Endothelial cell of umbilical vein (primary cell): Measurements from ENCODE around the gene SARS1. TPM values are rescaled to one million over a fixed set of nuclear protein-coding genes. Genes with fewer than 3 reads are reported as not detected.

Source experiments
- BruUV-seq: library from RNA; stranded (reverse); fragments of 400-500 nt; replicated peaks from 2 replicates; lab custom pipeline; 2021; lab: Mats Ljungman, UMichigan
- CTCF ChIA-PET: fragments of 300-600, 350-600 bp; sonication (Branson Sonifier 250); formaldehyde crosslinking; loops from one replicate; lab custom pipeline; 2021; ENCODE audit warnings: antibody characterized with exemption, inconsistent platforms; lab: Charles Lee
- POLR2A ChIA-PET: fragments of 300-600, 350-600 bp; sonication (Branson Sonifier 250); formaldehyde crosslinking; loops from one replicate; lab custom pipeline; 2021; ENCODE audit warnings: antibody characterized with exemption, inconsistent platforms; lab: Charles Lee
- DNase-seq: peaks from one replicate; pipeline ENCODE4 v3.0.0-alpha.2; 2011; ENCODE audit warnings: low read depth, low spot score
- FAIRE-seq: peaks from 2 replicates; lab custom pipeline; 2011; peaks lifted over from hg19 to GRCh38; lab: Jason Lieb, UNC
- H2AFZ ChIP-seq: 2 replicates; pipeline ENCODE4 v1.6.0; 2012; ENCODE audit warnings: low read depth, low read length, control low read depth, inconsistent platforms
- H3K27ac ChIP-seq: 2 replicates; pipeline ENCODE4 v1.5.1; 2011; ENCODE audit warnings: low read depth, mild to moderate bottlenecking, control low read depth, low read length, moderate library complexity; ENCODE audit not compliant: insufficient read depth
- H3K27me3 ChIP-seq, 2 experiments: 2 replicates each; pipeline versions ENCODE4 v1.6.0 to v1.6.1; 2011; ENCODE audit warnings: low read length in 2 of 2, mixed read lengths in 1 of 2; ENCODE audit not compliant: control insufficient read depth in 2 of 2, insufficient read depth in 2 of 2
- H3K36me3 ChIP-seq, 2 experiments: 2 replicates in 1 of 2; 3 replicates in 1 of 2; pipeline ENCODE4 v1.5.1; 2011; ENCODE audit warnings: low read length in 2 of 2, mild to moderate bottlenecking in 1 of 2, moderate library complexity in 1 of 2; ENCODE audit not compliant: control insufficient read depth in 2 of 2, insufficient read depth in 2 of 2; ENCODE audit errors: extremely low read depth in 1 of 2
- H3K4me1 ChIP-seq: 3 replicates; pipeline ENCODE4 v1.5.1; 2011; ENCODE audit warnings: mild to moderate bottlenecking, low read length; ENCODE audit not compliant: control insufficient read depth, insufficient read depth; ENCODE audit errors: extremely low read depth
- H3K4me2 ChIP-seq: 2 replicates; pipeline ENCODE4 v1.6.1; 2011; ENCODE audit warnings: low read length, control low read depth, mixed read lengths; ENCODE audit not compliant: insufficient read depth
- H3K4me3 ChIP-seq, 3 experiments: fragments of 200-600 bp in 1 of 3; sonication (generic), shearing (Covaris generic) in 1 of 3; replicated peaks in 1 of 3; 2 replicates each; pipeline ENCODE4 v1.5.1; 2011 to 2016; ENCODE audit warnings: control low read depth in 3 of 3, low read length in 3 of 3, mild to moderate bottlenecking in 2 of 3, inconsistent platforms in 1 of 3, low read depth in 1 of 3, moderate library complexity in 1 of 3; ENCODE audit not compliant: insufficient read depth in 1 of 3
- H3K79me2 ChIP-seq: 2 replicates; pipeline ENCODE4 v1.6.0; 2012; ENCODE audit warnings: low read length, inconsistent platforms; ENCODE audit not compliant: control insufficient read depth, insufficient read depth
- H3K9ac ChIP-seq: replicated peaks from 2 replicates; pipeline ENCODE3; 2011; ENCODE audit warnings: low read length, control low read depth; ENCODE audit not compliant: insufficient read depth; ENCODE audit errors: extremely low read depth
- H3K9me1 ChIP-seq: replicated peaks from 3 replicates; pipeline ENCODE4 v1.6.0; 2011; ENCODE audit warnings: mild to moderate bottlenecking, low read length; ENCODE audit not compliant: control insufficient read depth, insufficient read depth; ENCODE audit errors: extremely low read depth
- H3K9me3 ChIP-seq: replicated peaks from 2 replicates; pipeline ENCODE4 v1.5.1; 2012; ENCODE audit warnings: low read length, inconsistent platforms; ENCODE audit not compliant: control insufficient read depth, insufficient read depth
- H4K20me1 ChIP-seq: replicated peaks from 2 replicates; pipeline ENCODE3; 2011; ENCODE audit warnings: mild to moderate bottlenecking, low read length; ENCODE audit not compliant: control insufficient read depth, insufficient read depth; ENCODE audit errors: extremely low read depth
- CTCF ChIP-seq, 2 donors: IDR thresholded peaks; 1 replicate in 1 of 2; 2 replicates in 1 of 2; pipeline ENCODE4 v1.5.1; 2011; ENCODE audit warnings: low read length in 2 of 2, mild to moderate bottlenecking in 2 of 2, moderate library complexity in 2 of 2, control low read depth in 1 of 2, inconsistent platforms in 1 of 2, low read depth in 1 of 2; ENCODE audit not compliant: insufficient read depth in 1 of 2; ENCODE audit errors: extremely low read depth in 1 of 2
- EZH2 ChIP-seq: IDR thresholded peaks from 2 replicates; pipeline ENCODE4 v1.6.1; 2012; ENCODE audit warnings: borderline replicate concordance, low read depth, mild to moderate bottlenecking, moderate library complexity, low read length, inconsistent platforms; ENCODE audit not compliant: severe bottlenecking
- FOS ChIP-seq: IDR thresholded peaks from 2 replicates; pipeline ENCODE4 v1.6.1; 2011; ENCODE audit warnings: mild to moderate bottlenecking, low read length, moderate library complexity, borderline replicate concordance; ENCODE audit not compliant: insufficient read depth
- GATA2 ChIP-seq: IDR thresholded peaks from 2 replicates; pipeline ENCODE4 v1.7.0; 2011; ENCODE audit warnings: low read depth, mild to moderate bottlenecking, moderate library complexity, mixed read lengths, low read length; ENCODE audit not compliant: insufficient read length, insufficient read depth
- JUN ChIP-seq: IDR thresholded peaks from 2 replicates; pipeline ENCODE4 v1.6.1; 2011; ENCODE audit warnings: borderline replicate concordance, low read depth; ENCODE audit not compliant: insufficient read length, insufficient read depth
- MAX ChIP-seq: IDR thresholded peaks from 2 replicates; pipeline ENCODE4 v1.6.1; 2011; ENCODE audit not compliant: insufficient read depth, insufficient read length
- MYC ChIP-seq: IDR thresholded peaks from one replicate; pipeline ENCODE4 v1.6.1; 2011; ENCODE audit warnings: mild to moderate bottlenecking, low read depth, low read length
- POLR2A ChIP-seq: IDR thresholded peaks from 2 replicates; pipeline ENCODE4 v1.6.1; 2012; ENCODE audit warnings: low read depth, mild to moderate bottlenecking, control low read depth, low read length
- POLR2AphosphoS5 ChIP-seq: IDR thresholded peaks from 2 replicates; pipeline ENCODE4 v1.6.1; 2012; ENCODE audit warnings: low read depth, mild to moderate bottlenecking, control low read depth, low read length, moderate library complexity; ENCODE audit not compliant: insufficient read depth
- dilution Hi-C: fragments of 300-500 bp; cut with MboI; formaldehyde crosslinking; loops from one replicate; pipeline ENCODE4 v1.15.0; 2019; ENCODE audit warnings: low sequenced_read_pairs; ENCODE audit not compliant: extremely low pct_ligation_motif_present
- intact Hi-C: fragments of 100-400 bp; cut with micrococcal nuclease; formaldehyde crosslinking; loops from one replicate; pipeline ENCODE4 v1.10.0; 2022
- polyA plus RNA-seq, 4 experiments: library from polyadenylated mRNA; depleted of rRNA in 3 of 4; stranded (reverse) in 3 of 4; unstranded in 1 of 4; fragments of >200 nt; gene quantifications; 2 replicates each; pipeline versions ENCODE4 v1.2.1 to v1.2.3, GENCODE V29; 2011 to 2012; ENCODE audit warnings: missing spikeins in 1 of 4
- total RNA-seq: library from RNA; stranded (reverse); gene quantifications from 2 replicates; pipeline ENCODE4 v1.2.3, GENCODE V29; 2021

SARS1 gene
- total and polyA plus RNA-seq, 2 donors (not counting 3 experiments of a cell fraction or from before 2014, with no cell fraction given), result 110 to 178 TPM

GRCh38 chr1:109252167-109252892, 38.6 kb downstream of the SARS1 start:
- H3K9me1 ChIP-seq, result no peaks in the 10 kb centered on the region
- no peak for FAIRE-seq
- peaks cover 3 to 10% of the 10 kb centered on the region in 2 experiments for H3K27me3 ChIP-seq
- no peaks in the 10 kb centered on the region for H3K79me2 ChIP-seq
- no peaks in the 10 kb centered on the region for H3K4me1 ChIP-seq
- no peak for DNase-seq
- POLR2A ChIA-PET, result no interaction called here
- TF ChIP-seq JUN, result no peak
- TF ChIP-seq EZH2, result no peak
- TF ChIP-seq MAX, result no peak
- no peak for TF ChIP-seq MYC
- TF ChIP-seq POLR2AphosphoS5, result no peak
- no peak for TF ChIP-seq GATA2
- TF ChIP-seq CTCF (IDR thresholded peaks at IDR 0.05; ENCODE audit: extremely low read depth in 1 of 2, insufficient read depth in 1 of 2, low read depth in 1 of 2, low read length in 2 of 2), result no peak
- no peak for TF ChIP-seq POLR2A
- no peak for TF ChIP-seq FOS
- H3K4me2 ChIP-seq, result no peak overlapping the region
- H3K27ac ChIP-seq, result no peak overlapping the region
- intact Hi-C loops (no loop called here), dilution Hi-C loops (no loop called here)
- H3K36me3 ChIP-seq, result no peaks in the 10 kb centered on the region
- no peaks in the 10 kb centered on the region for H3K9me3 ChIP-seq
- no peak overlapping the region for H2AFZ ChIP-seq
- CTCF ChIA-PET, result interaction anchor here (1.4 to 2.1 kb wide), 5 partner anchors 11 to 280 kb away, joined by 3 to 6 read pairs (median 4); no protein-coding TSS in a partner anchor
- BruUV-seq, result no TSS peak
- H3K4me3 ChIP-seq, result no peak overlapping the region
- H3K9ac ChIP-seq, result no peak overlapping the region
- H4K20me1 ChIP-seq, result no peaks in the 10 kb centered on the region
